A549 (cell line): ENCODE measurements around the gene WDR20.

Experiments used
- MAFK ChIP-seq: fragments of 450-650 bp; IDR thresholded peaks from 2 replicates; pipeline ENCODE4 v1.6.1; 2014; ENCODE audit not compliant: partially characterized antibody
- POLR2A ChIP-seq: IDR thresholded peaks from 2 replicates; pipeline ENCODE4 v1.6.1; 2012; ENCODE audit warnings: mild to moderate bottlenecking, low read length
- TF ChIP-seq, protein P1 (sequence below): fragments of >200 bp; sonication (Bioruptor Twin); formaldehyde crosslinking; IDR thresholded peaks from 3 replicates; pipeline ENCODE4 v1.5.1; 2016

DNA sequence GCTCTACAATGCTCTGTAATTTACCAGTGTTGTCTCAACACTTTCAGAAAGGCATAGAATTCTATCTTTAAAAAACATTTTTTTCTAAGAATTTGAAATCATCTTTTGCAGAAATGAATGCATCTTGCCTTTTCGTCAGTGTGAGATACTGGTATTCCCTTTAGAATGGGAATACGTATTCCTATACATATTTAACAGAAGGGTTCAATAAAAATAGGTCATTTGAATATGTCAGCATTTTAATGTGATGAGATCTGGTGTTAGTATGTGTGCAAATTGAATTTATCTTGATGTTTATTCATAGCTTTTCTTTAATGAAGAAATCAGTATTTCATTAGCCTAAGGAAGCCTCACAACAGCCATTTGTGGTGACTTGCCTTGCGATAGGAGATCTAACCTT, 44.2 kb downstream of the WDR20 start:
- TF ChIP-seq, protein P1, sequence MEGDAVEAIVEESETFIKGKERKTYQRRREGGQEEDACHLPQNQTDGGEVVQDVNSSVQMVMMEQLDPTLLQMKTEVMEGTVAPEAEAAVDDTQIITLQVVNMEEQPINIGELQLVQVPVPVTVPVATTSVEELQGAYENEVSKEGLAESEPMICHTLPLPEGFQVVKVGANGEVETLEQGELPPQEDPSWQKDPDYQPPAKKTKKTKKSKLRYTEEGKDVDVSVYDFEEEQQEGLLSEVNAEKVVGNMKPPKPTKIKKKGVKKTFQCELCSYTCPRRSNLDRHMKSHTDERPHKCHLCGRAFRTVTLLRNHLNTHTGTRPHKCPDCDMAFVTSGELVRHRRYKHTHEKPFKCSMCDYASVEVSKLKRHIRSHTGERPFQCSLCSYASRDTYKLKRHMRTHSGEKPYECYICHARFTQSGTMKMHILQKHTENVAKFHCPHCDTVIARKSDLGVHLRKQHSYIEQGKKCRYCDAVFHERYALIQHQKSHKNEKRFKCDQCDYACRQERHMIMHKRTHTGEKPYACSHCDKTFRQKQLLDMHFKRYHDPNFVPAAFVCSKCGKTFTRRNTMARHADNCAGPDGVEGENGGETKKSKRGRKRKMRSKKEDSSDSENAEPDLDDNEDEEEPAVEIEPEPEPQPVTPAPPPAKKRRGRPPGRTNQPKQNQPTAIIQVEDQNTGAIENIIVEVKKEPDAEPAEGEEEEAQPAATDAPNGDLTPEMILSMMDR, result no peak
- TF ChIP-seq POLR2A, result no peak
- TF ChIP-seq MAFK, result peak; percentile 71
